ENCODE results near the gene PARP8.

DNA sequence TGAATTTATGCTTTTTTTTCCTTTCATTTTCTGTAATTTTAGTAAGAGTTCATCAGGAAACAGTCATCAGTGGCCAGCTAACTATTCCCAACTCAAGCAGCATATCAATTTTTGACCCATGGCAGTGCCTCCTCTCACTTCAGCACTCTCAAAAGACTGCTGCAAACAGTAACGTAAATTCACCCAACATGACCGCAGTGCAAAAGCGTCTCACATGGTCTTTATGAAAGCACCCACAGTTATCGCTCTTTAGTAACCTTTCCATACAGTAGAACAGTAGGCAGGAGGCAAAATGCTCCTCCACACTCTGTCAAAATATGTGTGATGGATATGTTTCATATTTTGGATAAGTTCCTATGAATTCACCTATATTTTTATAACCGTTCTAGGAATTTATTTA, 48.6 kb downstream of the PARP8 start:
- TF ChIP-seq POLR2AphosphoS5 (IDR thresholded peaks at IDR 0.05; ENCODE audit: low read depth, low read length) (no peak), POLR2A (IDR thresholded peaks at IDR 0.05; ENCODE audit: low read depth, low read length) (no peak), TAF1 (IDR thresholded peaks at IDR 0.05; ENCODE audit: low read depth, low read length) (no peak), SPI1 (IDR thresholded peaks at IDR 0.05; ENCODE audit: low read depth, low read length) (no peak)
